ENCODE data around the gene TFF1.

GRCh38 chr21:42346441-42346840 is 19.9 kb downstream of the TFF1 start:
- TF ChIP-seq REST (IDR thresholded peaks at IDR 0.05; ENCODE audit: insufficient read depth in 1 of 2, low read depth in 2 of 2, low read length in 2 of 2) (no peak), TAF1 (IDR thresholded peaks at IDR 0.05; ENCODE audit: borderline replicate concordance, insufficient read depth, low read length) (no peak), POLR2AphosphoS5 (IDR thresholded peaks at IDR 0.05; ENCODE audit: low read depth, low read length) (no peak)
